ENCODE results near the gene SH3RF1. TPM values are rescaled to one million over a fixed set of nuclear protein-coding genes. Genes with fewer than 3 reads are reported as not detected.

The SH3RF1 gene
- total and polyA plus RNA-seq, 2 of the 13 experiments (the other 11 are each of a cell fraction or from before 2014, with no cell fraction given) = 3.1 to 3.2 TPM

DNA sequence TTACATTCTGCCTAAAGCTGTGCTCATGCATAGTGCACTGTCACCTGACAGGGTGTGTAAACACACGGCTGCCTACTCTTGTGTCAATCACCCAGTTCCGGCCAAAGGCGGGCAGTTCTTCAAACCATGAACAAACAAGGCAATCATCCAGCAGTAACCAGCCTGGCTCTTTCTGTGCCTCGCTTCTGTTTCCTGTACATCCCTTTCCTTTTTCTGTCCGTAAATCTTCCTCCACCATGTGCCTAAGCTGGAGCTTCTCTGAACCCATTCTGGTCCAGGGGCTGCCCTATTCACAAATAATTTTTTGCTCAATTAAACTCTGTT, 199.9 kb downstream of the SH3RF1 start (continued):
- TF ChIP-seq ZXDC (CRISPR knock-in tag; IDR thresholded peaks at IDR 0.05) = no peak
- peak; percentile 42; the same call in 1 of the 2 replicates for TF ChIP-seq ZNF441 (CRISPR knock-in tag; IDR thresholded peaks at IDR 0.05; ENCODE audit: borderline replicate concordance)
- no peak for TF ChIP-seq NR2F6 (IDR thresholded peaks at IDR 0.05)
- TF ChIP-seq NR2F6 (CRISPR knock-in tag; IDR thresholded peaks at IDR 0.05) = peak; percentile 51; the same call in 1 of the 2 replicates
- TF ChIP-seq ATF1 (CRISPR knock-in tag; IDR thresholded peaks at IDR 0.05) = no peak
- TF ChIP-seq, protein P1, sequence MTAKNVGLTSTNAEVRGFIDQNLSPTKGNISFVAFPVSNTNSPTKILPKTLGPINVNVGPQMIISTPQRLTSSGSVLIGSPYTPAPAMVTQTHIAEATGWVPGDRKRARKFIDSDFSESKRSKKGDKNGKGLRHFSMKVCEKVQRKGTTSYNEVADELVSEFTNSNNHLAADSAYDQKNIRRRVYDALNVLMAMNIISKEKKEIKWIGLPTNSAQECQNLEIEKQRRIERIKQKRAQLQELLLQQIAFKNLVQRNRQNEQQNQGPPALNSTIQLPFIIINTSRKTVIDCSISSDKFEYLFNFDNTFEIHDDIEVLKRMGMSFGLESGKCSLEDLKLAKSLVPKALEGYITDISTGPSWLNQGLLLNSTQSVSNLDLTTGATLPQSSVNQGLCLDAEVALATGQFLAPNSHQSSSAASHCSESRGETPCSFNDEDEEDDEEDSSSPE (CRISPR knock-in tag; IDR thresholded peaks at IDR 0.05) = peak; percentile 73; the same call in 1 of the 2 replicates
- TF ChIP-seq, protein P2, sequence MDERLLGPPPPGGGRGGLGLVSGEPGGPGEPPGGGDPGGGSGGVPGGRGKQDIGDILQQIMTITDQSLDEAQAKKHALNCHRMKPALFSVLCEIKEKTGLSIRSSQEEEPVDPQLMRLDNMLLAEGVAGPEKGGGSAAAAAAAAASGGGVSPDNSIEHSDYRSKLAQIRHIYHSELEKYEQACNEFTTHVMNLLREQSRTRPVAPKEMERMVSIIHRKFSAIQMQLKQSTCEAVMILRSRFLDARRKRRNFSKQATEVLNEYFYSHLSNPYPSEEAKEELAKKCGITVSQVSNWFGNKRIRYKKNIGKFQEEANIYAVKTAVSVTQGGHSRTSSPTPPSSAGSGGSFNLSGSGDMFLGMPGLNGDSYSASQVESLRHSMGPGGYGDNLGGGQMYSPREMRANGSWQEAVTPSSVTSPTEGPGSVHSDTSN (CRISPR knock-in tag; IDR thresholded peaks at IDR 0.05) = peak; percentile 90
- no peak for TF ChIP-seq STAT5B (CRISPR knock-in tag; IDR thresholded peaks at IDR 0.05)
- TF ChIP-seq, protein P3, sequence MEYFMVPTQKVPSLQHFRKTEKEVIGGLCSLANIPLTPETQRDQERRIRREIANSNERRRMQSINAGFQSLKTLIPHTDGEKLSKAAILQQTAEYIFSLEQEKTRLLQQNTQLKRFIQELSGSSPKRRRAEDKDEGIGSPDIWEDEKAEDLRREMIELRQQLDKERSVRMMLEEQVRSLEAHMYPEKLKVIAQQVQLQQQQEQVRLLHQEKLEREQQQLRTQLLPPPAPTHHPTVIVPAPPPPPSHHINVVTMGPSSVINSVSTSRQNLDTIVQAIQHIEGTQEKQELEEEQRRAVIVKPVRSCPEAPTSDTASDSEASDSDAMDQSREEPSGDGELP (IDR thresholded peaks at IDR 0.05; ENCODE audit: borderline replicate concordance, low read depth) = peak; percentile 88; the same call in 1 of the 2 replicates
- TF ChIP-seq KLF6 (CRISPR knock-in tag; IDR thresholded peaks at IDR 0.05) = peak; percentile 86; the same call in 1 of the 2 replicates
- TF ChIP-seq NBN (conservative IDR thresholded peaks at IDR 0.05) = no peak
- TF ChIP-seq, protein P4, sequence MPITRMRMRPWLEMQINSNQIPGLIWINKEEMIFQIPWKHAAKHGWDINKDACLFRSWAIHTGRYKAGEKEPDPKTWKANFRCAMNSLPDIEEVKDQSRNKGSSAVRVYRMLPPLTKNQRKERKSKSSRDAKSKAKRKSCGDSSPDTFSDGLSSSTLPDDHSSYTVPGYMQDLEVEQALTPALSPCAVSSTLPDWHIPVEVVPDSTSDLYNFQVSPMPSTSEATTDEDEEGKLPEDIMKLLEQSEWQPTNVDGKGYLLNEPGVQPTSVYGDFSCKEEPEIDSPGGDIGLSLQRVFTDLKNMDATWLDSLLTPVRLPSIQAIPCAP (CRISPR knock-in tag; IDR thresholded peaks at IDR 0.05; ENCODE audit: low read depth) = no peak
- TF ChIP-seq, protein P5, sequence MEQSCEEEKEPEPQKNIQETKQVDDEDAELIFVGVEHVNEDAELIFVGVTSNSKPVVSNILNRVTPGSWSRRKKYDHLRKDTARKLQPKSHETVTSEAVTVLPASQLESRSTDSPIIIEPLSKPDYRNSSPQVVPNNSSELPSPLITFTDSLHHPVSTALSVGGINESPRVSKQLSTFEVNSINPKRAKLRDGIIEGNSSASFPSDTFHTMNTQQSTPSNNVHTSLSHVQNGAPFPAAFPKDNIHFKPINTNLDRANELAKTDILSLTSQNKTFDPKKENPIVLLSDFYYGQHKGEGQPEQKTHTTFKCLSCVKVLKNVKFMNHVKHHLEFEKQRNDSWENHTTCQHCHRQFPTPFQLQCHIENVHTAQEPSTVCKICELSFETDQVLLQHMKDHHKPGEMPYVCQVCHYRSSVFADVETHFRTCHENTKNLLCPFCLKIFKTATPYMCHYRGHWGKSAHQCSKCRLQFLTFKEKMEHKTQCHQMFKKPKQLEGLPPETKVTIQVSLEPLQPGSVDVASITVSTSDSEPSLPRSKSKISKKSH (CRISPR knock-in tag; IDR thresholded peaks at IDR 0.05; ENCODE audit: borderline replicate concordance) = no peak
- TF ChIP-seq FOXA3 (CRISPR knock-in tag; IDR thresholded peaks at IDR 0.05) = peak; percentile 97
- no peak for TF ChIP-seq MTERF4 (CRISPR knock-in tag; IDR thresholded peaks at IDR 0.05)
- no peak for TF ChIP-seq HDAC6 (IDR thresholded peaks at IDR 0.05; ENCODE audit: low read depth, low read length)
- peak; percentile 56; the same call in 1 of the 2 replicates for TF ChIP-seq ZNF292 (CRISPR knock-in tag; IDR thresholded peaks at IDR 0.05; ENCODE audit: borderline replicate concordance, low read depth)
- TF ChIP-seq, protein P6, sequence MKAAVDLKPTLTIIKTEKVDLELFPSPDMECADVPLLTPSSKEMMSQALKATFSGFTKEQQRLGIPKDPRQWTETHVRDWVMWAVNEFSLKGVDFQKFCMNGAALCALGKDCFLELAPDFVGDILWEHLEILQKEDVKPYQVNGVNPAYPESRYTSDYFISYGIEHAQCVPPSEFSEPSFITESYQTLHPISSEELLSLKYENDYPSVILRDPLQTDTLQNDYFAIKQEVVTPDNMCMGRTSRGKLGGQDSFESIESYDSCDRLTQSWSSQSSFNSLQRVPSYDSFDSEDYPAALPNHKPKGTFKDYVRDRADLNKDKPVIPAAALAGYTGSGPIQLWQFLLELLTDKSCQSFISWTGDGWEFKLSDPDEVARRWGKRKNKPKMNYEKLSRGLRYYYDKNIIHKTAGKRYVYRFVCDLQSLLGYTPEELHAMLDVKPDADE (CRISPR knock-in tag; IDR thresholded peaks at IDR 0.05) = no peak
- TF ChIP-seq, protein P7, sequence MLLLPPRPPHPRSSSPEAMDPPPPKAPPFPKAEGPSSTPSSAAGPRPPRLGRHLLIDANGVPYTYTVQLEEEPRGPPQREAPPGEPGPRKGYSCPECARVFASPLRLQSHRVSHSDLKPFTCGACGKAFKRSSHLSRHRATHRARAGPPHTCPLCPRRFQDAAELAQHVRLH (CRISPR knock-in tag; IDR thresholded peaks at IDR 0.05; ENCODE audit: borderline replicate concordance, low read depth) = no peak; the same call in 1 of the 2 replicates
- TF ChIP-seq SIN3A (IDR thresholded peaks at IDR 0.05; ENCODE audit: borderline replicate concordance, low read depth, low read length) = 0 out of 2 replicates have a peak, but pooled peaks have one; percentile 6

Measured in HepG2 (cell line).